A549 (cell line): ENCODE data around the gene PKHD1.

Experiments used
- CBX8 ChIP-seq: fragments of 200-600 bp; sonication (generic); IDR thresholded peaks from 2 replicates; pipeline ENCODE4 v1.6.1; 2016
- CTCF ChIP-seq: fragments of >200 bp; sonication (Bioruptor Twin); formaldehyde crosslinking; IDR thresholded peaks from 3 replicates; pipeline ENCODE4 v1.5.1; 2016
- HMGXB4 ChIP-seq: fragments of 250-450 bp; sonication (Bioruptor Pico); IDR thresholded peaks from 2 replicates; pipeline ENCODE4 v1.5.0; 2021; ENCODE audit warnings: mild to moderate bottlenecking, moderate library complexity, borderline replicate concordance
- JUN ChIP-seq, 2 experiments: fragments of >200 bp; sonication (Bioruptor Twin); formaldehyde crosslinking; IDR thresholded peaks; 2 replicates in 1 of 2; 3 replicates in 1 of 2; pipeline ENCODE4 v1.6.1; 2016 to 2017
- MAX ChIP-seq: IDR thresholded peaks from 2 replicates; pipeline ENCODE4 v1.6.1; 2012
- MYC ChIP-seq: IDR thresholded peaks from 2 replicates; pipeline ENCODE4 v1.6.1; 2012; ENCODE audit warnings: mild to moderate bottlenecking, inconsistent platforms, low read length, improper control_type of control experiment, borderline replicate concordance
- POLR2A ChIP-seq: IDR thresholded peaks from 2 replicates; pipeline ENCODE4 v1.6.1; 2012; ENCODE audit warnings: mild to moderate bottlenecking, low read length
- RAD21 ChIP-seq, 2 experiments: fragments of >200 bp in 1 of 2; sonication (Bioruptor Twin) in 1 of 2; formaldehyde crosslinking in 1 of 2; IDR thresholded peaks in 1 of 2; conservative IDR thresholded peaks in 1 of 2; 2 replicates in 1 of 2; 3 replicates in 1 of 2; pipeline ENCODE4 v1.6.1; 2012 to 2018; ENCODE audit warnings: inconsistent platforms in 1 of 2
- RCOR1 ChIP-seq: fragments of 150-350 bp; IDR thresholded peaks from 2 replicates; pipeline ENCODE4 v1.6.1; 2014; ENCODE audit warnings: antibody characterized with exemption, low read length, low read depth
- REST ChIP-seq: fragments of 200-600 bp; sonication (generic); IDR thresholded peaks from 2 replicates; pipeline ENCODE4 v1.6.1; 2016; ENCODE audit warnings: antibody characterized with exemption, mild to moderate bottlenecking, moderate library complexity
- RFX5 ChIP-seq: fragments of 450-650 bp; IDR thresholded peaks from 2 replicates; pipeline ENCODE4 v1.7.1; 2014; ENCODE audit warnings: antibody characterized with exemption, mild to moderate bottlenecking, moderate library complexity
- USF2 ChIP-seq: fragments of 450-650 bp; IDR thresholded peaks from 2 replicates; pipeline ENCODE4 v1.6.1; 2014; ENCODE audit warnings: antibody characterized with exemption

- no peak for TF ChIP-seq CTCF
- TF ChIP-seq MAX, result no peak
- TF ChIP-seq USF2, result no peak
- no peak for TF ChIP-seq POLR2A
- TF ChIP-seq RFX5, result no peak
- no peak for TF ChIP-seq RAD21 (conservative IDR thresholded peaks at IDR 0.05 in 1 of 2, IDR thresholded peaks at IDR 0.05 in 1 of 2)
- TF ChIP-seq RCOR1, result no peak
- no peak for TF ChIP-seq MYC
- TF ChIP-seq REST, result no peak
- no peak for TF ChIP-seq CBX8
- TF ChIP-seq JUN (IDR thresholded peaks at IDR 0.05), result no peak
- no peak for TF ChIP-seq HMGXB4 (CRISPR knock-in tag)
These were observed 403.4 kb downstream of the PKHD1 start for GRCh38 chr6:51684038-51684437.
